Measurements from ENCODE around the gene MRPL53. TPM values are rescaled to one million over a fixed set of nuclear protein-coding genes. Genes with fewer than 3 reads are reported as not detected.

MRPL53 gene
- total and polyA plus RNA-seq, 9 of the 15 experiments (the other 6 are each of a cell fraction or from before 2014, with no cell fraction given) = 11.5 to 87.9 (median 41.1) TPM

DNA sequence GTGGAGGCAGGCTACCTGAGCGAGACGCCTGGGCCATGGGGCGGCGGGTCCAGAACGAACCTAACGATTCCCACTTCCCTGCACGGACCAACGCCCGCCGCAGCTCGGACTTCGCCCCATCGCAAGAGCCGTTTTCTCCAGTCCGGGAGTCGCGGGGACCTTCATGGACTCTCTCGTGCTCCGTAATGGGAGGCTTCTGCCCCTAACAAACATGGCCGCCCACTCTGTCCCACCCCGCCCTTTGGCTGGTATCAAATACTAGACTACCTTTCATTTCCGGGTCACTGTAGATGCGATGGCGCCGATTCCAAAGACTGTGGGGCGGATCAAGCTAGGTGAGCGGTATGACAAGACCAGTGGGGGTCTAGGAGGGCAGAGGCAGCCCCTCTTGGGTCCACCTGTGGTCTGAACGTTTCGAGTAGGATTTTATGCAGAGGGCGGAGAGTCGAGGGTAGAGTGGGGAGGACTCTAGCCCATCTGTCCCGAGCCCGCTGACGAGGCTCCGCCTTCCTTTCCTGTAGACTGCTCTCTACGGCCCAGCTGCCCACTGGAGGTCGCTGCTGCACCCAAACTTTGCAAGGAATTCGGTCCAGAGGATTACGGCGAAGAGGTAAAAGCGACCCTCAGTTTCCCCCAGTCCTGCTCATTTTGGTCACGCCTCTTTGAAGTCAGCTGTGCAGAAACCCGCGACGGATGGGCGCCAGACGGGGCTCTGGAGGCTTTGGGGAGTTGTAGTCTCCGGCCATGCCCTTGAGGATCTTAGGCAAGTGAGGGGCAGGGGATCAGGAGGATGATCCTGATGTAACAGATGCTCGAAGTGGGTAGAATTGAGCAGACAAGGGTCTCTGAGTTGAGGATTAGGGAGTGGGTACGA lies 10.6 kb upstream of the MRPL53 start, which contains the start of the genes CCDC142 and TTC31 (continued):
- TF ChIP-seq, protein P1, sequence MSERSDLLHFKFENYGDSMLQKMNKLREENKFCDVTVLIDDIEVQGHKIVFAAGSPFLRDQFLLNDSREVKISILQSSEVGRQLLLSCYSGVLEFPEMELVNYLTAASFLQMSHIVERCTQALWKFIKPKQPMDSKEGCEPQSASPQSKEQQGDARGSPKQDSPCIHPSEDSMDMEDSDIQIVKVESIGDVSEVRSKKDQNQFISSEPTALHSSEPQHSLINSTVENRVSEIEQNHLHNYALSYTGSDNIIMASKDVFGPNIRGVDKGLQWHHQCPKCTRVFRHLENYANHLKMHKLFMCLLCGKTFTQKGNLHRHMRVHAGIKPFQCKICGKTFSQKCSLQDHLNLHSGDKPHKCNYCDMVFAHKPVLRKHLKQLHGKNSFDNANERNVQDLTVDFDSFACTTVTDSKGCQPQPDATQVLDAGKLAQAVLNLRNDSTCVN (CRISPR knock-in tag; IDR thresholded peaks at IDR 0.05) = no peak
- TF ChIP-seq, protein P2, sequence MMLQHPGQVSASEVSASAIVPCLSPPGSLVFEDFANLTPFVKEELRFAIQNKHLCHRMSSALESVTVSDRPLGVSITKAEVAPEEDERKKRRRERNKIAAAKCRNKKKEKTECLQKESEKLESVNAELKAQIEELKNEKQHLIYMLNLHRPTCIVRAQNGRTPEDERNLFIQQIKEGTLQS (IDR thresholded peaks at IDR 0.05) = no peak
- TF ChIP-seq, protein P2 (CRISPR knock-in tag; conservative IDR thresholded peaks at IDR 0.05) = 0 out of 2 replicates have a peak, but pooled peaks have one; percentile 54
- TF ChIP-seq, protein P3, sequence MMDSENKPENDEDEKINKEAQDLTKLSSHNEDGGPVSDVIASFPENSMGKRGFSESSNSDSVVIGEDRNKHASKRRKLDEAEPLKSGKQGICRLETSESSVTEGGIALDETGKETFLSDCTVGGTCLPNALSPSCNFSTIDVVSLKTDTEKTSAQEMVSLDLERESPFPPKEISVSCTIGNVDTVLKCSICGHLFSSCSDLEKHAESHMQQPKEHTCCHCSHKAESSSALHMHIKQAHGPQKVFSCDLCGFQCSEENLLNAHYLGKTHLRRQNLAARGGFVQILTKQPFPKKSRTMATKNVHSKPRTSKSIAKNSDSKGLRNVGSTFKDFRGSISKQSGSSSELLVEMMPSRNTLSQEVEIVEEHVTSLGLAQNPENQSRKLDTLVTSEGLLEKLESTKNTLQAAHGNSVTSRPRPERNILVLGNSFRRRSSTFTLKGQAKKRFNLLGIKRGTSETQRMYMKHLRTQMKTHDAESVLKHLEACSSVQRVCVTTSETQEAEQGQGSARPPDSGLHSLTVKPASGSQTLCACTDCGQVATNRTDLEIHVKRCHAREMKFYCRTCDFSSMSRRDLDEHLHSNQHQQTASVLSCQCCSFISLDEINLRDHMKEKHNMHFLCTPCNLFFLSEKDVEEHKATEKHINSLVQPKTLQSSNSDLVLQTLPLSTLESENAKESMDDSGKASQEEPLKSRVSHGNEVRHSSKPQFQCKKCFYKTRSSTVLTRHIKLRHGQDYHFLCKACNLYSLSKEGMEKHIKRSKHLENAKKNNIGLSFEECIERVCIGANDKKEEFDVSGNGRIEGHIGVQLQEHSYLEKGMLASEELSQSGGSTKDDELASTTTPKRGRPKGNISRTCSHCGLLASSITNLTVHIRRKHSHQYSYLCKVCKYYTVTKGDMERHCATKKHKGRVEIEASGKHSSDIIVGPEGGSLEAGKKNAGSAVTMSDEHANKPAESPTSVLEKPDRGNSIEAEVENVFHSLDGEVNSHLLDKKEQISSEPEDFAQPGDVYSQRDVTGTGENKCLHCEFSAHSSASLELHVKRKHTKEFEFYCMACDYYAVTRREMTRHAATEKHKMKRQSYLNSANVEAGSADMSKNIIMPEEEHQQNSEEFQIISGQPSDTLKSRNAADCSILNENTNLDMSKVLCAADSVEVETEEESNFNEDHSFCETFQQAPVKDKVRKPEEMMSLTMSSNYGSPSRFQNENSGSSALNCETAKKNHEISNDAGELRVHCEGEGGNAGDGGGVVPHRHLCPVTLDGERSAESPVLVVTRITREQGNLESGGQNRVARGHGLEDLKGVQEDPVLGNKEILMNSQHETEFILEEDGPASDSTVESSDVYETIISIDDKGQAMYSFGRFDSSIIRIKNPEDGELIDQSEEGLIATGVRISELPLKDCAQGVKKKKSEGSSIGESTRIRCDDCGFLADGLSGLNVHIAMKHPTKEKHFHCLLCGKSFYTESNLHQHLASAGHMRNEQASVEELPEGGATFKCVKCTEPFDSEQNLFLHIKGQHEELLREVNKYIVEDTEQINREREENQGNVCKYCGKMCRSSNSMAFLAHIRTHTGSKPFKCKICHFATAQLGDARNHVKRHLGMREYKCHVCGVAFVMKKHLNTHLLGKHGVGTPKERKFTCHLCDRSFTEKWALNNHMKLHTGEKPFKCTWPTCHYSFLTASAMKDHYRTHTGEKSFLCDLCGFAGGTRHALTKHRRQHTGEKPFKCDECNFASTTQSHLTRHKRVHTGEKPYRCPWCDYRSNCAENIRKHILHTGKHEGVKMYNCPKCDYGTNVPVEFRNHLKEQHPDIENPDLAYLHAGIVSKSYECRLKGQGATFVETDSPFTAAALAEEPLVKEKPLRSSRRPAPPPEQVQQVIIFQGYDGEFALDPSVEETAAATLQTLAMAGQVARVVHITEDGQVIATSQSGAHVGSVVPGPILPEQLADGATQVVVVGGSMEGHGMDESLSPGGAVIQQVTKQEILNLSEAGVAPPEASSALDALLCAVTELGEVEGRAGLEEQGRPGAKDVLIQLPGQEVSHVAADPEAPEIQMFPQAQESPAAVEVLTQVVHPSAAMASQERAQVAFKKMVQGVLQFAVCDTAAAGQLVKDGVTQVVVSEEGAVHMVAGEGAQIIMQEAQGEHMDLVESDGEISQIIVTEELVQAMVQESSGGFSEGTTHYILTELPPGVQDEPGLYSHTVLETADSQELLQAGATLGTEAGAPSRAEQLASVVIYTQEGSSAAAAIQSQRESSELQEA (IDR thresholded peaks at IDR 0.05; ENCODE audit: low read depth) = peak; percentile 97
- TF ChIP-seq MAZ (CRISPR knock-in tag; conservative IDR thresholded peaks at IDR 0.05 in 1 of 2, IDR thresholded peaks at IDR 0.05 in 1 of 2) = peak; percentile 79 to 88
- peak; percentile 82 for TF ChIP-seq TAF9B (IDR thresholded peaks at IDR 0.05; ENCODE audit: partially characterized antibody)
- TF ChIP-seq, protein P4, sequence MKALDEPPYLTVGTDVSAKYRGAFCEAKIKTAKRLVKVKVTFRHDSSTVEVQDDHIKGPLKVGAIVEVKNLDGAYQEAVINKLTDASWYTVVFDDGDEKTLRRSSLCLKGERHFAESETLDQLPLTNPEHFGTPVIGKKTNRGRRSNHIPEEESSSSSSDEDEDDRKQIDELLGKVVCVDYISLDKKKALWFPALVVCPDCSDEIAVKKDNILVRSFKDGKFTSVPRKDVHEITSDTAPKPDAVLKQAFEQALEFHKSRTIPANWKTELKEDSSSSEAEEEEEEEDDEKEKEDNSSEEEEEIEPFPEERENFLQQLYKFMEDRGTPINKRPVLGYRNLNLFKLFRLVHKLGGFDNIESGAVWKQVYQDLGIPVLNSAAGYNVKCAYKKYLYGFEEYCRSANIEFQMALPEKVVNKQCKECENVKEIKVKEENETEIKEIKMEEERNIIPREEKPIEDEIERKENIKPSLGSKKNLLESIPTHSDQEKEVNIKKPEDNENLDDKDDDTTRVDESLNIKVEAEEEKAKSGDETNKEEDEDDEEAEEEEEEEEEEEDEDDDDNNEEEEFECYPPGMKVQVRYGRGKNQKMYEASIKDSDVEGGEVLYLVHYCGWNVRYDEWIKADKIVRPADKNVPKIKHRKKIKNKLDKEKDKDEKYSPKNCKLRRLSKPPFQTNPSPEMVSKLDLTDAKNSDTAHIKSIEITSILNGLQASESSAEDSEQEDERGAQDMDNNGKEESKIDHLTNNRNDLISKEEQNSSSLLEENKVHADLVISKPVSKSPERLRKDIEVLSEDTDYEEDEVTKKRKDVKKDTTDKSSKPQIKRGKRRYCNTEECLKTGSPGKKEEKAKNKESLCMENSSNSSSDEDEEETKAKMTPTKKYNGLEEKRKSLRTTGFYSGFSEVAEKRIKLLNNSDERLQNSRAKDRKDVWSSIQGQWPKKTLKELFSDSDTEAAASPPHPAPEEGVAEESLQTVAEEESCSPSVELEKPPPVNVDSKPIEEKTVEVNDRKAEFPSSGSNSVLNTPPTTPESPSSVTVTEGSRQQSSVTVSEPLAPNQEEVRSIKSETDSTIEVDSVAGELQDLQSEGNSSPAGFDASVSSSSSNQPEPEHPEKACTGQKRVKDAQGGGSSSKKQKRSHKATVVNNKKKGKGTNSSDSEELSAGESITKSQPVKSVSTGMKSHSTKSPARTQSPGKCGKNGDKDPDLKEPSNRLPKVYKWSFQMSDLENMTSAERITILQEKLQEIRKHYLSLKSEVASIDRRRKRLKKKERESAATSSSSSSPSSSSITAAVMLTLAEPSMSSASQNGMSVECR (CRISPR knock-in tag; IDR thresholded peaks at IDR 0.05) = peak; percentile 76; the same call in 1 of the 2 replicates
- TF ChIP-seq ZNF146 (CRISPR knock-in tag; IDR thresholded peaks at IDR 0.05; ENCODE audit: unreplicated experiment) = no peak
- peak; percentile 98 for TF ChIP-seq MTA3 (IDR thresholded peaks at IDR 0.05; ENCODE audit: borderline replicate concordance)
